Stimulated activated naive CD8-positive, alpha-beta T cell treated with anti-CD3 and anti-CD28 coated beads, Interleukin-15, Interleukin-2, amounts not matched to agents 100 U/mL and 50 U/mL, for 24 hours (primary cell): ENCODE results near the gene TBC1D5.
"Not testable (repeated sequence)": the region's sequence is repeated elsewhere in the genome, so short reads cannot be mapped to it uniquely, and the experiment has no call there.

Source experiments
- ATAC-seq: fragments of 150-1000 bp; cut with Tn5 transposase; one replicate; pipeline ENCODE4 v1.10.0; 2021
- DNase-seq: peaks from one replicate; pipeline ENCODE4 v3.0.0; 2021

TBC1D5 gene, protein sequence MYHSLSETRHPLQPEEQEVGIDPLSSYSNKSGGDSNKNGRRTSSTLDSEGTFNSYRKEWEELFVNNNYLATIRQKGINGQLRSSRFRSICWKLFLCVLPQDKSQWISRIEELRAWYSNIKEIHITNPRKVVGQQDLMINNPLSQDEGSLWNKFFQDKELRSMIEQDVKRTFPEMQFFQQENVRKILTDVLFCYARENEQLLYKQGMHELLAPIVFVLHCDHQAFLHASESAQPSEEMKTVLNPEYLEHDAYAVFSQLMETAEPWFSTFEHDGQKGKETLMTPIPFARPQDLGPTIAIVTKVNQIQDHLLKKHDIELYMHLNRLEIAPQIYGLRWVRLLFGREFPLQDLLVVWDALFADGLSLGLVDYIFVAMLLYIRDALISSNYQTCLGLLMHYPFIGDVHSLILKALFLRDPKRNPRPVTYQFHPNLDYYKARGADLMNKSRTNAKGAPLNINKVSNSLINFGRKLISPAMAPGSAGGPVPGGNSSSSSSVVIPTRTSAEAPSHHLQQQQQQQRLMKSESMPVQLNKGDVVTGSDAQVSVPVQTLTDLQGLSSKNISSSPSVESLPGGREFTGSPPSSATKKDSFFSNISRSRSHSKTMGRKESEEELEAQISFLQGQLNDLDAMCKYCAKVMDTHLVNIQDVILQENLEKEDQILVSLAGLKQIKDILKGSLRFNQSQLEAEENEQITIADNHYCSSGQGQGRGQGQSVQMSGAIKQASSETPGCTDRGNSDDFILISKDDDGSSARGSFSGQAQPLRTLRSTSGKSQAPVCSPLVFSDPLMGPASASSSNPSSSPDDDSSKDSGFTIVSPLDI

DNA sequence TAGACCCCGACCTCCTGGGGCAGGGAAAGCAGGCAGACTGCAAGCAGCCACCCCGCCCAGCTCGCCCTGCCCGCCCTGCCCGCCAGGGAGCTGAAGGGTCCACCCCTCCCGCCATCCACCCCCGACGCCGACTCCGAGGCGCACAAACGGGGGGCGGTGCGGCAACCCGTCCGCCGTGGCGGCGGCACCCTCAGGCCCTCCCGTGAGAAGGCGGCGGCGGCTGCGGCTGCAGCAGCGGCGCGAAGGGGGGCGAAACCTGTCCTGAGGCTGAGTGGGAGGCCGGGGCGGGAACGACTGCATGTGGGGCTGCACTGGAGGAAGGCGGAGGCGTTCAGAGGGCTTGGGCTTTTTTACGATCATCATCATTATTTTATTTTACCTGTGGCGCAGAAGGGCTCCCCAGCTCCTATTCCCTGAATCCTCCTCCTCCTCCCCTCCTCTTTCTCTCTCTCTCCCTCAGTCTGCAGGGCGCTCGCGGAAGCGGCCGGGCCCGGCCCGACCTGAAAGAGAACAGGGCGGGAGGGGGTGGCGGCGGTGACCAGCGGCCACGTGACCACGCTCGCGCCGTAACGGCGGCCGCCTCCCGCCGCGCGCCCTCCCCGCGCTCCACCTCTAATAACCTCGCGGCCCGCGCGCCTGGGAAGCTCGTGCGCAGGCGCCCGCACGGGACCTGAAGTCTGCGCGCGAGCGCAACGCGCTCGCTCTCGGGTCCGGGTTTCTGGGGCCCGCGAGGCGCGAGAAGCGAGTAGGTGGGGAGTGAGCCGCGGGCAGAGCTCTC, at the start of gene TBC1D5:
TBC1D5 (minus strand) TSS at position 530 of the 778 bp plus-strand sequence. CDS start 234,061 bp downstream, outside the sequence.
- ATAC-seq: peak; percentile 91
- DNase-seq: peak; percentile 92

DNA sequence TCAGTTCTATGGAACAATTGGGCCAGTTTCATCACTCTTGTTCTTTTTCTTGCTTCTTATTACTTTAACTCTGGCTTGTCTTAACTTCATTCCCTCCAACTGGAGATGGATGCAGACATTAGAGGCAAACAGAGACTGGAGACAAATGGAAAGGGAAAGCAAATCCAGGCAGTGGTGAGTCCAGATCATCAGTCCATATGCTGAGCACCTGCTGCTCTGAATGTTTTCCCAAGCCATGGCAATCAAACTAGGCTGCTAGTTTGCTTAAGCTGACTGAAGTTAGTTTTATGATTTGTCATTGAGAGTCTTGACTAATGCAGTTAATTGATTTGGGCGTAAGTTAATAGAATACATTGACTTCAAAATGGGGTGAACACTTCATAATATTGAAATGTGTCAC, 41.0 kb upstream of the TBC1D5 start:
- ATAC-seq: no peak
- DNase-seq: no peak

DNA sequence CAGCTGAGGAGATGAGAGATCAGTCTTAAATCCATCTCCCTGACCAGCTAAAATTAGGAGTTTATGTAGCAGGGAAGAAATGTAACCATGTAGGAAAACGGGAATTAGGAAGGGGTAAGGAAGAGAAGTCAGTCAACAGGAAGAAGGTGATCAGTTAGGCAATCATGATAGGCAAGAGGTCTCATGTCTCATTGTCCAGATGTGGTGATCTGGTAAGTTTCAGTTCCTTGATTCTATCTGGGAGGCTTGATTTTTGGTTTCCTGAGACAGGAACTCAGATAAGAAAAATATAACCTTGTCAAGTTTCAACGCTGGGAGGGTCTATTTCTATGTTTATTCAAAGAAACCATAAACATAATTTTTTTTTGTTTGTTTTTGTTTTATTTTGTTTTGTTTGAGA, 40.3 kb upstream of the TBC1D5 start:
- DNase-seq (no peak), ATAC-seq (no peak)

DNA sequence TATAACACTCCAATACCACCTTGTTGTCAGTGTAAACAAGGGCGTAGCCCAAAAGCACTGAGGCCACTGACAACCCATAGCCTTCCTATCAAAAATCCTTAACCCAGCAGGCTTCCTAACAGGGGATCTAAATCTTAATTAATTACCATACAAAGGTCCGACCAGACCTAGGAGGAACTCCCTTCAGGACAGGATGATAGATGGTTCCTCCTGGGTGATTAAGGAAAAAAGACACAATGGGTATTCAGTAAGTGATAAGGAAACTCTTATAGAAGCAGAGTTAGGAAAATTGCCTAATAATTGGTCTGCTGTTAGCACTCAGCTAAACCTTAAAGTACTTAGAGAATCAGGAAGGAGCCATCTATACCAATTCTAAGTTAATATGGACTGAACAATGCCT, 37.9 kb upstream of the TBC1D5 start:
- not testable (repeated sequence) for DNase-seq, ATAC-seq

DNA sequence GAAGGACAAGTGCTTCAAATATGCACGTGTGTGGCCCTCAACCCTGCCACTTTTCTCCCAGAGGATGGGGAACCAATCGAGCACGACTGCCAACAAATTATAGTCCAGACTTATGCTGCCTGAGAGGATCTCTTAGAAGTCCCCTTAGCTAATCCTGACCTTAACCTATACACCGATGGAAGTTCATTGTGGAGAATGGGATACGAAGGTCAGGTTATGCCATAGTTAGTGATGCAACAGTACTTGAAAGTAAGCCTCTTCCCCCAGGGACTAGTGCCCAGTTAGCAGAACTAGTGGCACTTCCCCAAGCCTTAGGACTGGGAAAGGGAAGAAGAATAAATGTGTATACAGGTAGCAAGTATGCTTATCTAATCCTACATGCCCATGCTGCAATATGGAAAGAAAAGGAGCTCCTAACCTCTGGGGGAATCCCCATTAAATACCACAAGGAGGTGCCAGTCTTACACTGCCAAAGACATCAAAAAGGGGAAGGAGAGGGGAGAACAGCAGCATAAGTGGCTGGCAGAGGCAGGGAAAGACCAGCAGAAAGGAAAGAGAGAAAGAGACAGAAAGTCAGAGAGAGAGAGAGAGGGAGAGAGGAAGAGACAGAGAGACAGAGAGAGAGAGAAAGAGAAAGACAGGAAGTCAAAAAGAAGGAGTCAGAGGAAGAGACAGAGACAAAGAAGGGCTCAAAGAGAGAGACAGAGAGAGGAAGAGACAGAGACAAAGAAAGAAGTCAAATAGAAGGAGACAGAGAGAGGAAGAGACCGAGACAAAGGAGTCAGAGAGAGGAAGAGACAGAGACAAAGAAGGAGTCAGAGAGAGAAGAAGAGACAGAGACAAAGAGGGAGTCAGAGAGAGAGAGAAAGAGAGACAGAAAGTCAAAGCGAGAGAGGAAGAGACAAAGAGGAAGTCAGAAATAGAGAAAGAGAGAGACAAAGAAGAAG, 37.1 kb upstream of the TBC1D5 start:
- peak; percentile 63 for ATAC-seq
- not testable (repeated sequence) for DNase-seq

DNA sequence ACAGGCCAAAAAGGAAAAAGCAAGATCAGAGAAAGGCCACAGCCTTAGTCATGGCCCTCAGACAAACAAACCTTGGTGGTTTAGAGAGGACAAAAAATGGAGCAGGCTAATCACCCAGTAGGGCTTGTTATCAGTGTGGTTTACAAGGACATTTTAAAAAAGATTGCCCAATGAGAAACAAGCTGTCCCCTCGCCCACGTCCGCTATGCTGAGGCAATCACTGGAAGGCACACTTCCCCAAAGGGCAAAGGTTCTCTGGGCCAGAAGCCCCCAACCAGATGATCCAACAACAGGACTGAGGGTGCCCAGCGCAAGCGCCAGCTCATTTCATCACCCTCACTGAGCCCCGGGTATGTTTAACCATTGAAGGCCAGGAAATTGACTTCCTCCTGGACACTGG, 34.9 kb upstream of the TBC1D5 start:
- ATAC-seq, DNase-seq: not testable (repeated sequence)

DNA sequence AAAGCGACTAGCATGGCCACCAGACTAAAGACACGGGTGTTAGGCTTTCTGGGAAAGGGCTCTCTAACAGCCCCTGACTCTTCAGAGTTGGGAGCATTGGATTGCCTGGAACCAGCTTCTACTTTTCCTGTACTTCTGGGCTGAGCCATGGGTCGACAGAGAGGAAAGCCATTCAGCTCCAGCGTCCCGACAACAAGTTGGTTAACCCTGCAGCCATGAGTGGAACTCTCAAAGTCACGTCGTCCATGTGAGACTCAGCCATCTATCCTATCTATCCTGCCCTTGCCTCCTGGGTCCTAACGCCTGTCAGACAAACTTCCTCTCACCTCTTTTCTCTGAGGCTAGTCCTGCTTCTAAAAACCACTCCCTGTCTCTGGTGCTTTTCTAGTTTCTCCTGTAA, 32.6 kb upstream of the TBC1D5 start:
- ATAC-seq: no peak
- peak; percentile 42 for DNase-seq

DNA sequence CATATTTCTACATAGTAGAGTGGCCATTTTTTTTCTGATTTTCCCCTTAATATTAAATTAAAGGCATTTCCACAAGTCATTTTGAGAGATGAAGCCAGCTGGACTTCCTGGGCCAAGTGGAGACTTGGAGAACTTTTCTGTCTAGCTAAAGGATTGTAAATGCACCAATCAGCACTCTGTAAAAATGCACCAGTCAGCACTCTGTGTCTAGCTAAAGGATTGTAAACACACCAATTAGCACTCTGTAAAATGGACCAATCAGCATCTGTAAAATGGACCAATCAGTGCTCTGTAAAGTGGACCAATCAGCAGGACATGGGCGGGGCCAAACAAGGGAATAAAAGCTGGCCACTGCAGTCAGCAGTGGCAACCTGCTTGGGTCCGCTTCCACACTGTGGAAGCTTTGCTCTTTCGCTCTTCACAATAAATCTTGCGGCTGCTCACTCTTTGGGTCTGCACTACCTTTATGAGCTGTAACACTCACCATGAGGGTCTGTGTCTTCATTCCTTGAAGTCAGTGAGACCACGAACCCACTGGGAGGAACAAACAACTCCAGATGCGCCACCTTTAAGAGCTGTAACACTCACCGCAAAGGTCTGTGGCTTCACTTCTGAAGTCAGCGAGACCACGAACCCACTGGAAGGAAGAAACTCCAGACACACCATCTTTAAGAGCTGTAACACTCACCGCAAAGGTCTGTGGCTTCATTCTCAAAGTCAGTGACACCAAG, 31.9 kb upstream of the TBC1D5 start:
- ATAC-seq (peak; percentile 80), DNase-seq (peak; percentile 68)

DNA sequence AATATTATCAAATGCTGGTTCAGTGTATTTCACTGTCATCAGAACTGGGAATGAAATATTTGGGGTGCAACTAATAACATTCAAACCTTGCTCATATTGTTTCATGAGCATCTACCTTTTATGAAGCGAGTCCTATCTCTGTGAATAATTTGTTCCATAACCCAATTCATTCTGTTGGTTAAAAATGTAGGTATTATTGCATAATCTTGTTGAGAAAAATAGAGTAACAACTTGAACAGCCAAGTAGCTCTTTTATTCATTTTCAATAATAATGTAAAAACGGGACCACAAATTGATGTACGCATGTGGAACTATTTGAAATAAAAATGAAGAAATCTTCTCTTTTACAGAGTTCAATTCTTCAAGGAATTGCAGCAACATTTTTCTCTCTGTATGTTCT, 30.1 kb upstream of the TBC1D5 start:
- no peak for ATAC-seq
- DNase-seq: no peak

DNA sequence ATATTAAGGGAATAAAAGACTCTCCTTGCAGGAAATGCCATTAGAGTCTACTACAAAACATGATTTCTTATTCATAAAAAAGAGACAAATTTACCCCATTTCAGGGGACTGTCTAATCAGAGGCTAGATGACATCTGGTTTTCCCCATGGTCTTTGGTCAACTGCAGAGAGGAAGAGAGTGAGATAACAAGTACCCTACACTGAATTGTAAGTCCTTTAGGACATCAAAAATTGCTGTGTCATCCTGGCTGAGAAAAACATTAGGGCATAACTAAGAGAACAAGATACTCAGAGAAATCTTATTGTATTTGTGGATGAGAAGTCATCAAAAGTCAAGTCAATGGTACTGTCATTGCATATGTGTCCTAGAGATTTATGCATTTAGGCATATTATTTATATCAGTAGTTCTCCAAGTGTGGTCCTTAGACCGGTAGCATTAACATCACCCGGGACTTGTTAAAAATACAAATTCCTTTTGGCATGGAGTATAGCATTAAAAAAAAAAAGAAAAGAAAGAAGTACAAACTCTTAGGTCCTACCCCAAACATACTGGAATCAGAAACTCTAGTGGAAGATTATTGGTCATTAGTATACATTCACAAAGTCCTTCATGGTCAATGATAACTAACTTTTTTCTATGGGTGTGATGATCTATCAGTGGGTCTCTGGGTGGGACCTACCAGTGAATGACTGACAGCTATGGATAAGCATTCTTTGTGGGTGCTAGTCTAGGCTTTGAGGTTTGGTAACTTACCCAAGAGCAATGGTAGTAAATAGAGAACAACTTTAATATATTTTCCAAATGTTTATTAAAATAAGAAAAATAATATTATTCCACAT, 29.0 kb upstream of the TBC1D5 start:
- ATAC-seq: no peak
- no peak for DNase-seq

DNA sequence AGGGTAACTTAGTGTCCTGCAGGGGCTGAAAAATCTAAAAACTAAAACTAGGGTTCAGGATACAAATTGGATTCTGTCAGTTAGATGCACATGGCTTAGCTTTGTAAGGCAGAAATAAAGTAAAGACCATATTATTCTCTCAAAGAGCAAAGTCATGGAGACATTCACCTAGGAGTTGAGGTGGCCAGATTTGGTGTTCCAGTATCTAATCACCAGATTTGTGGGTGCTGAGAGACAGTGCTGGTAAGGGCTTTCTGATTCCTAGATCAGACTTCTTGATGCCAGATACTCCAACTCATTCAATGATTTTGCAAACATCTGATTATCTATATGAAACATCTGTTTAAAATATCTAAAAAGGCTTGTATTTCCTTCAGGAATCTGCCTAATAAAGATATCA, 28.3 kb upstream of the TBC1D5 start:
- no peak for ATAC-seq
- DNase-seq: no peak

DNA sequence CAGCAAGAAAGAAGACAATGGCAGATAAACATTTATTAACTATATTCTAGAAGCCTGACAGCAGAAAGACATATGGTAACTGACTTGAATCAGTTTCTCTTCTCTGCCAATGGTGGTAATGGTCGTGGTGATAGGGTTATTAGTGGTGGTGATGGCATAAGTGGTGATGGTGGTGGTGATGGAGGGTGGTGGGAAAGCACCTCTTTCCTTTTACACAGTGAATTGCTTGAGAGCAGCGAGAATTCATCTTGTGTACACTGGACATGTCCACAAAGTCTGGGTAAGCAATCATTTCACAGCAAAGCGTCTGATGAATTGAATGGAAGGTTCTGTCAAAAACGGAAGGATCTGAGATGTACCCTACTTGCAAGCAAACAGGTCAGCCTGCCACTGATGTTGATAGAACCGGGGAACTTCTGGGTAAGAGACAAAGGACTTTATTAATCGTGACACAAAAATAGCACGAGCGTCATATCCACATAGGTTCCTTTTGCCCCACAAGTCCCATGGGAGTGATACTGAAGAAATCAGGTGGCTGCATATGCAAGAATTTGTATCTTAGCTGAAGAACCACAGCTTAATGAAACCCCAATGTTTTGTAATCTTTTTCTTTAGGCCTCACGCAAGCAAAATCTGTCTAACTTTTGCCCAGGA, 23.5 kb upstream of the TBC1D5 start:
- no peak for DNase-seq
- ATAC-seq: no peak

DNA sequence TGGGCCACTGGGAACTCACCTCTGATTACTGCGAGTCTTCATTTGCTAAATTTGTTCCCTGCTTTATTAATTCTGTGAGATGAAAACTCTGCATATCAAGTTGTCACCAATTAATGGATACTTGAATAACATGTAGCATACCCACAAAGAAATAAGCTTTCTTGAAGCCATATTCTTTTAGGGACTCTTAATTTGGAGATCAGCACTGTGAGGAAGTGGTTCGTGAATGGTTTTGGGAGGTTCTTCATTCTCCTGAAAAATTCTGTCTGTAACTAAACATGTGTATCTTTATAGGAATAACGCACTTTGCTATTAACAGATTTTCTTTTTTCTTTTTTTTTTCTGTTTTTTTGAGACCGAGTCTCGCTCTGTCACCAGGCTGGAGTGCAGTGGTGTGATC, 19.1 kb upstream of the TBC1D5 start:
- ATAC-seq (no peak), DNase-seq (no peak)

DNA sequence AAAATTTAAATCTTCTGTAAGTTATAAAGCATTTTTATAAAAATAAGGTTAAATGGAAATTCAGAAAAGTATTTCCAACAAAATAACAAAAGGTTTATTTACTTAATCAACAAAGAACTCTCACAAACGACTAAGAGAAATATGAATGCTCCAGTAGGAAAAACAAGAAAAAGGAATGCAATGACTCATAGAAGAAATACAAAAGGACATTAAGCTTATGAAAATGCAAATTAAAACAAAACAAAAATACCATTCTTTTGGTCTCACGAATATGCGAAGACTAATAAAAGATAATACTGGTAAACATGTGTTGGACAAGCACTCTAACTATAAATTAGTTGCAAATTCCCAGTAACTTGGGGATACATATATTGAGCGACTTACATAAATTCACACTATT, 17.5 kb upstream of the TBC1D5 start:
- ATAC-seq: no peak
- no peak for DNase-seq

DNA sequence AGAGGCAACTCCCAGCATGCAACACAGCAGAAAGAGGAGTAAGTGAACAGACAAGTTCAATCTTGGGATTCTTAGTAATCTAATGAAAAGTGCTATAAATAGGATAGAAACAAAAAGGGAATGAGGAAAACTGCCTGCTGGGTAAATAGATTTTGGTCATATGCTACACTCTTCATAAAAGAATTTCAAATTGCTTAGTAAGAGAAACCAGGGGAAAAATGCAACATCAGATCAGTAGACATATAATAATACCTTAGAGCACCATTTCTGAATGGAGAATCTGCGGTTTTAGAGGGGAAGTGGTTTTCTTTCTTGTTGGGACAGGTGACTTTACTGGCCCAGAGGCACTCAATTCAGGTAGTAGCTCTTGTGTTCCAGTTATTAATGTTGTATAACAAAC, 13.4 kb upstream of the TBC1D5 start:
- DNase-seq (no peak), ATAC-seq (no peak)

DNA sequence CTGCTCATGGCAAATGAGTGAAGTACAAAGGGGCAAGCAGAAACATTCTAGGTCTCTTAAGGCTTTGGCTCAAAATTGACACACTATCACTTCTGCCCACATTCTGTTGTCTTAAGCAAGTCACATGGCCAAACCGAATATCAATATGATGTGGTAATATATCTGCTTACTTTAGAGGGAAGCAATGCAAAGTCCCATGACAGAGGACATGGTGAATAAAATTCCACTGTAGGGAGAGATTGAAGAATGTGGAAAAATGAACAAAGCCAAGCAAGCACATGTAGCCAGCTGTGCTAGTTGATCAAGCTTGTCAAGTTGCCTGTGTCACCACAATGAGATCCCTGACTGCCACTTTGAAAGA, 11.2 kb upstream of the TBC1D5 start:
- DNase-seq (no peak), ATAC-seq (no peak)

DNA sequence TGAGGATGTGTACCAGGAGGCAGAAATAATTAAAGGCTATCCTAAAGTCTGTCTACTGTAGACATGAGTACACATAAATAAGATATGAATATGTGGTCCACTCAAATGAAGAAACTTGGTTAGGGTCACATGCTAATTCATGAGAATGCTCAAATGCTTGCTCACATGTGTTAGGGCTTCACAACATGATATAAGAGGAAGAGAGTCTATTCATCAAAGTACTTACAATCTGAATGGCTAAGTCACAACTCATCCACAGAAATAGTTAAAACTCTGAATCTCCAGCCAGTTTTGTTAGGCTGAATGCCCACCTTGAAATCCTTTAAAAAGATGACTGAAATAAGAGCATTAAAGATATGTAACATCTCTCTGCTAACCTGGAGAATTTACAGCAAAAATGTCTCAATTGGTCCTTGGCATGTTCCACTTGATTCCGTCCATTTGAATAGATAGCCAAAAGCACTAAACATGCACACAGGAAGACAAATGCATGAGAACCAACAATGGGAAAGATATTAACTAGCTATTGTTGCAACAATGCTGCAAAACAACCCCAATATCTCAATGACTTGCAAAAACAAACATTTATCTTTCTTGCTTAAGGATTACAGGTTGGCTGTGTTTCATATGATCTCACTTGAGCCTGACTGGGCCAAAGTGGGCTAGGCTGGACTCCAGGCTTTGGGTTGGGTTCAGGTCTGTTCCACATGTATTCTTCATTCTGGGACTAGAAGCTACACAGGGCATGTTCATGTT, 10.6 kb upstream of the TBC1D5 start:
- ATAC-seq (no peak), DNase-seq (no peak)

DNA sequence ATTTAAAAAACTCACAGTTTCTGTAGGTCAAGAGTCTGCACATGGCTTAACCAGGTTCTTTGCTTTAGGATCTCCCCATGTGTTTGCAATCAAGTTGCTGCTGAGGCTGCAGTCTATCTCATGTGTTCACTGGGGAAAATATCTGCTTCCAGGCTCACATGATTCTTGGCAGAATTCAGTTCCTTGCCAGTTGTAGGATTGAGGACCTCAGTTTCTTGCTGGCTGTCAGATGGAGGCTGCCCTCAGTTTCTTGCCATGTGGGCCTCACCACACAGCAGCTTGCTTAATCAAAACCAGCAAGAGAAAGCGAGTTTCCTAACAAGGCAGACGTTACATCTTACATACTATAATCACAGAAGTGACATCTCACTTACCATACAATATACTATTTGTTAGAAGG, 10.0 kb upstream of the TBC1D5 start:
- ATAC-seq: no peak

More for the DNA sequence above, 10.0 kb upstream of the TBC1D5 start:
- DNase-seq: no peak
